SU-DHL-6 (cell line): ENCODE results near the gene JMJD6.

Experiments
- H2AFZ ChIP-seq: fragments of 200-600 bp; sonication (generic); 2 replicates; pipeline ENCODE4 v1.6.1; 2014; ENCODE audit warnings: low read depth, mild to moderate bottlenecking, moderate library complexity, mixed read lengths, antibody characterized with exemption, low read length; ENCODE audit not compliant: severe bottlenecking
- H3F3A ChIP-seq: fragments of 200-600 bp; shearing (Covaris generic); 2 replicates; pipeline ENCODE4 v1.6.0; 2016; ENCODE audit warnings: antibody characterized with exemption, mild to moderate bottlenecking; ENCODE audit not compliant: insufficient read depth
- H3K27ac ChIP-seq: fragments of 200-600 bp; sonication (generic); 2 replicates; pipeline ENCODE4 v1.5.1; 2016; ENCODE audit warnings: low read depth, mild to moderate bottlenecking, low read length, moderate library complexity, mixed read lengths
- H3K27me3 ChIP-seq: fragments of 200-600 bp; sonication (generic), shearing (Covaris generic); 2 replicates; pipeline ENCODE4 v1.6.0; 2014; ENCODE audit warnings: mild to moderate bottlenecking, low read length
- H3K36me3 ChIP-seq: fragments of 200-600 bp; sonication (generic); 2 replicates; pipeline ENCODE4 v1.6.1; 2014; ENCODE audit warnings: mild to moderate bottlenecking, low read length, mixed read lengths
- H3K4me2 ChIP-seq: fragments of 300-600, 200-600 bp; shearing (Covaris generic), sonication (generic); 2 replicates; pipeline ENCODE4 v1.6.0; 2014; ENCODE audit warnings: low read length, low read depth, mild to moderate bottlenecking; ENCODE audit not compliant: poor library complexity, severe bottlenecking
- H3K4me3 ChIP-seq: fragments of 200-600 bp; sonication (generic); 2 replicates; pipeline ENCODE4 v1.5.1; 2014; ENCODE audit warnings: antibody characterized with exemption, low read length, mild to moderate bottlenecking, mixed read lengths; ENCODE audit not compliant: insufficient read depth, poor library complexity, severe bottlenecking
- H3K79me2 ChIP-seq: fragments of 200-600 bp; sonication (generic); 2 replicates; pipeline ENCODE4 v1.6.1; 2014; ENCODE audit warnings: mild to moderate bottlenecking, low read length, moderate library complexity; ENCODE audit not compliant: insufficient read depth
- H3K9ac ChIP-seq: fragments of 200-600 bp; sonication (generic); 2 replicates; pipeline ENCODE4 v1.7.0; 2014; ENCODE audit warnings: mild to moderate bottlenecking, low read length
- H3K9me2 ChIP-seq: fragments of 200-600 bp; sonication (generic); replicated peaks from 2 replicates; pipeline ENCODE4 v1.6.1; 2014; ENCODE audit warnings: low read length; ENCODE audit not compliant: insufficient read depth
- H3K9me3 ChIP-seq: fragments of 200-600 bp; sonication (generic); 2 replicates; pipeline ENCODE4 v1.6.1; 2014; ENCODE audit warnings: low read length, mixed read lengths; ENCODE audit not compliant: insufficient read depth
- H4K20me1 ChIP-seq: fragments of 200-600 bp; sonication (generic); 2 replicates; pipeline ENCODE4 v1.6.1; 2014; ENCODE audit warnings: low read depth, mild to moderate bottlenecking, antibody characterized with exemption, low read length, moderate library complexity, mixed read lengths
- CTCF ChIP-seq: fragments of 200-600 bp; sonication (generic); IDR thresholded peaks from one replicate; pipeline ENCODE4 v1.5.1; 2017; ENCODE audit warnings: antibody characterized with exemption, mild to moderate bottlenecking, low read length, moderate library complexity; ENCODE audit not compliant: insufficient read depth, poor library complexity, severe bottlenecking
- EZH2phosphoT487 ChIP-seq: fragments of 200-600 bp; sonication (generic), shearing (Covaris generic); conservative IDR thresholded peaks from 2 replicates; pipeline ENCODE4 v1.6.1; 2018; ENCODE audit warnings: mild to moderate bottlenecking, antibody characterized with exemption, low read length, moderate library complexity, mixed read lengths

Gene JMJD6

GRCh38 chr17:76709077-76709950, 17.1 kb downstream of the JMJD6 start:
- Histone ChIP-seq H3K79me2 (no peaks in the 10 kb centered on the region), H3K9me3 (no peaks in the 10 kb centered on the region), H3F3A (no peaks in the 10 kb centered on the region), H2AFZ (no peak overlapping the region), H4K20me1 (no peaks in the 10 kb centered on the region), H3K9me2 (no peaks in the 10 kb centered on the region), H3K4me3 (no peak overlapping the region), H3K9ac (no peak overlapping the region), H3K27me3 (no peaks in the 10 kb centered on the region), H3K4me2 (no peak overlapping the region), H3K36me3 (no peaks in the 10 kb centered on the region), H3K27ac (no peak overlapping the region)
- no peak for TF ChIP-seq CTCF
- TF ChIP-seq EZH2phosphoT487: no peak

DNA sequence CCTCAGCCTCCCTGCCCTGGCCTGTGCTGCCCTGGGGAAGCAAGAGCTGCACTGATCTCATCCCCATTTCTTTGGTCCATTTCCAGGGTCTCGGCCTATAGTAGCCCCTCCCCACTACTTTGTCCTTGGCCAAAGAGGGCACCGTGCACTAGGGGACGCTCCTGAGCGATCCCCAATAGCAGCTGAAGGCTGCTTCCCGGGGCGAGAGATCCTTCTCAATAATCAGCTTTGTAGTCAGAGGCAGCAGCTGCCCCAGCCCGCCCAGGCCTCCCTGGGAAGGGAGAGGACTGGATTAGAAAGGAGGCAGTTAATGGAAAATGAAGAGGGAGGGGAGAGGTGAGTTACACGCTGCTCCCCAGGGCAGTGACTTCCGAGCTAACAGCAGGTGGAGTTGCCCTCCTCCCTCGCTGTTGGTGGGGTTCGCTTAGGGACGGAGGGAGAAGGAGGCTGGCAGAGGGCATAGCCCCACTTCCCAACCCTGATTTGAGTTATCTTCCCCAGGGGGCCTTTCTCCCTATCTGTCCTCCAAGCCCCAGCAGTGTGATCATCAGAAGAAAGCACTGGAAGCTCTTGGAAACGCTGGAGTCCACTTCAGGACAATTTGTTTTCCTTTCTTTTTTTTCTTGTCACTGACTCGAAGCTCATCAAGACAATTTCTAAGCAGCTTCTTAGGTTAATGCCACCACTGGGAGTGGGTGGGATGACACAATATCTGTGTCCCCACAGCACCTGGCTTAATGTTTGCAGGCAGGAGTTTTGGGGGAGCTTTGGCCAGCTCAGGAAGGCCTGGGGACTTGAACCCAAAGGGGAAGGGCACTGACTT, 18.2 kb downstream of the JMJD6 start:
- no peaks in the 10 kb centered on the region for H3K79me2 ChIP-seq
- H3K9ac ChIP-seq: no peak overlapping the region
- no peaks in the 10 kb centered on the region for H3K36me3 ChIP-seq
- no peaks in the 10 kb centered on the region for H4K20me1 ChIP-seq
- H2AFZ ChIP-seq: no peak overlapping the region
- no peak overlapping the region for H3K4me3 ChIP-seq
- no peaks in the 10 kb centered on the region for H3K9me2 ChIP-seq
- H3K4me2 ChIP-seq: no peak overlapping the region
- no peaks in the 10 kb centered on the region for H3K27me3 ChIP-seq
- no peaks in the 10 kb centered on the region for H3F3A ChIP-seq
- no peaks in the 10 kb centered on the region for H3K9me3 ChIP-seq
- H3K27ac ChIP-seq: no peak overlapping the region
- peak; percentile 35 for TF ChIP-seq CTCF
- no peak for TF ChIP-seq EZH2phosphoT487

DNA sequence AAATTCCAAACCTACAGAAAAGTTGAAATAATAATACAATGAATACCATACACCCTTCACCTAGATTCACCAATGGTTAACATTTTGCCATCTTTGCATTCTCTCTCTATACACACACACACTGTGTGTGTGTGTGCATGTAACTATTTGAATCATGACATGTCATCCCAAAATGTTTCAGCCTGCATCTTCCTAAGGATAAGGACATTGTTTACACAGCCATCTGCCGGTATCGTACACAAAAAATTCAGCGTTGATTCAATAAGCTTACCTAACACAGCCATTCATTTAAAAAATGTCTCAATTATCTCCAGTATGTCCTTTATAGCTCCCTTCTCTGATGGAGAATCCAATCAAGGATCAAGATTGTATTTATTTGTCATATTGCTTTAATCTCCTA, 19.6 kb downstream of the JMJD6 start:
- Histone ChIP-seq H3K36me3 (no peaks in the 10 kb centered on the region), H3K79me2 (no peaks in the 10 kb centered on the region), H3K27ac (no peak overlapping the region), H4K20me1 (no peaks in the 10 kb centered on the region), H3K9me2 (no peaks in the 10 kb centered on the region), H2AFZ (no peak overlapping the region), H3K9me3 (no peaks in the 10 kb centered on the region), H3K27me3 (no peaks in the 10 kb centered on the region), H3F3A (no peaks in the 10 kb centered on the region), H3K4me3 (no peak overlapping the region), H3K4me2 (no peak overlapping the region), H3K9ac (no peak overlapping the region)
- TF ChIP-seq EZH2phosphoT487 (no peak), CTCF (no peak)
